Heart left ventricle (tissue), 16 donors: ENCODE results near the gene ADCY10. TPM values are rescaled to one million over a fixed set of nuclear protein-coding genes. Genes with fewer than 3 reads are reported as not detected.

ENCODE experiments used
- ATAC-seq, 4 donors: fragments of 200-7000 bp; cut with Tn5 transposase; one replicate each; pipeline ENCODE4 v1.9.1; 2020 to 2022; ENCODE audit warnings: moderate library complexity in 4 of 4, mild to moderate bottlenecking in 3 of 4, moderate number of reproducible peaks in 1 of 4
- DNase-seq, 5 donors: peaks; one replicate each; pipeline ENCODE4 v3.0.0-alpha.2; 2020
- H3K27ac ChIP-seq, 12 donors: fragments of 200-600 bp; sonication (generic) in 4 of 12; one replicate each; pipeline versions ENCODE4 v1.5.0 to v1.8.0; 2016 to 2022; ENCODE audit warnings: mild to moderate bottlenecking in 2 of 12
- H3K27me3 ChIP-seq, 9 donors: fragments of 200-600 bp; sonication (generic) in 2 of 9; one replicate each; pipeline versions ENCODE4 v1.5.1 to v1.8.0; 2016 to 2022; ENCODE audit warnings: mild to moderate bottlenecking in 3 of 9
- H3K36me3 ChIP-seq, 9 donors: fragments of 200-600 bp; sonication (generic) in 2 of 9; one replicate each; pipeline versions ENCODE4 v1.5.0 to v1.8.0; 2018 to 2022; ENCODE audit warnings: mild to moderate bottlenecking in 2 of 9
- H3K4me1 ChIP-seq, 12 donors: fragments of 200-600 bp; sonication (generic) in 4 of 12; one replicate each; pipeline versions ENCODE4 v1.5.0 to v1.8.0; 2016 to 2022; ENCODE audit warnings: mild to moderate bottlenecking in 3 of 12
- H3K4me3 ChIP-seq, 12 donors: fragments of 200-600 bp; sonication (generic) in 4 of 12; one replicate each; pipeline versions ENCODE4 v1.5.0 to v1.8.0; 2017 to 2022; ENCODE audit warnings: mild to moderate bottlenecking in 9 of 12, moderate library complexity in 4 of 12
- H3K9me3 ChIP-seq, 12 donors: fragments of 200-600 bp; sonication (generic) in 4 of 12; one replicate each; pipeline versions ENCODE4 v1.5.0 to v1.8.0; 2016 to 2022; ENCODE audit warnings: mild to moderate bottlenecking in 1 of 12
- CTCF ChIP-seq, 12 donors: fragments of 200-600 bp; sonication (generic) in 4 of 12; IDR thresholded peaks; one replicate each; pipeline versions ENCODE4 v1.5.0 to v1.8.0; 2018 to 2022; ENCODE audit warnings: antibody characterized with exemption in 12 of 12, mild to moderate bottlenecking in 5 of 12
- POLR2A ChIP-seq, 2 donors: fragments of 450-650 bp; IDR thresholded peaks; one replicate each; pipeline ENCODE4 v1.6.1; 2017; ENCODE audit warnings: antibody characterized with exemption in 2 of 2, mild to moderate bottlenecking in 2 of 2, moderate library complexity in 2 of 2
- WGBS, 4 donors: extraction: QIAGEN DNeasy Blood & Tissue Kit in 2 of 4; methylation state at CpG; one replicate each; pipeline versions ENCODE4 v1.1.5 to v1.1.7; 2013 to 2018; 5-methylcytosine and 5-hydroxymethylcytosine counted together
- intact Hi-C, 10 donors: fragments of 100-400 bp; cut with DNase I; formaldehyde crosslinking; loops; one replicate each; pipeline versions ENCODE4 v1.11.1 to v1.14.2; 2022
- polyA plus RNA-seq, 2 donors: library from polyadenylated mRNA; stranded (reverse); fragments of 200-250 nt; gene quantifications; one replicate each; pipeline ENCODE4 v1.2.3, GENCODE V29; 2013
- total RNA-seq, 9 donors: library from RNA; depleted of rRNA in 2 of 9; stranded (reverse); fragments of >200 nt in 2 of 9; fragmentation: NEBNext Ultra II Directional in 3 of 9; extraction: Animal tissue kit (Norgen Biotek cat#: 25700) in 3 of 9; gene quantifications; one replicate each; pipeline versions ENCODE4 v1.1.0 to v1.2.4, GENCODE V29; 2016 to 2023
- donor health status: ischemic (EF 13 %, LVEDD 7.1; RV severe dilation, severe dysfunction).
- donor health status: healthy with polysubstance abuse.
- donor health status: DM: no; HTN: yes; CAD: no.
- donor health status: DM: no; HTN: no; CAD: no.
- donor health status: ischemic (EF 25% LVEDD 6.9; RV normal size, moderate dysfunction).
- donor health status: ischemic (EF 25% LVEDD 5.7; RV mildly dilated, moderate dysfunction).
- donor health status: healthy.
- donor health status: DM: yes; HTN: yes; CAD: no.
- donor health status: ischemic (EF 35%, LVEDD 5.7; RV mildly dilated, moderate dysfunction).
- donor health status: nonischemic (EF 11% LVEDD 7.7; RV severe dilation, severe dysfunction).
- donor health status: DM: yes; HTN: yes; CAD: no.
- donor health status: PGD.
- donor health status: ischemic (EF 29% LVEDD 5.4; RV normal size, mild dysfunction).
- donor health status: nonischemic (EF 23%, LVEDD 6.1; RV moderate dilation, normal function).

Gene ADCY10
- total and polyA plus RNA-seq, 11 donors, result 0.07 to 0.83 (median 0.32) TPM; not detected in 1

GRCh38 chr1:167761400-167761799 is 152.5 kb downstream of the ADCY10 start:
- 44 to 54% (median 46%) methylated on average over 2 of the region's 2 CpGs for WGBS, 4 donors
- peaks cover 4 to 59% (median 25%) of the 10 kb centered on the region in 12 donors for H3K4me1 ChIP-seq
- TF ChIP-seq POLR2A (IDR thresholded peaks at IDR 0.05) (no peak), CTCF (IDR thresholded peaks at IDR 0.05) (no peak)

More at GRCh38 chr1:167761400-167761799, 152.5 kb downstream of the ADCY10 start:
- Histone ChIP-seq H3K36me3 (peaks cover 0 to 11% (median 8%) of the 10 kb centered on the region in 9 donors), H3K27ac (no peak overlapping the region), H3K27me3 (no peaks in the 10 kb centered on the region), H3K4me3 (no peak overlapping the region), H3K9me3 (no peaks in the 10 kb centered on the region)
- DNase-seq, result no peak
- intact Hi-C loops, result loop anchor here in 1 of 10 donors (5.0 kb wide), 1 partner anchor 36 kb away; no protein-coding TSS in a partner anchor
- no peak for ATAC-seq

Other genes with a start within 250 kb of the ADCY10 start
- 10 to 100 TPM; 21.2 to 56.3 (median 29.7) TPM for gene MPZL1, start 192.2 kb downstream of the ADCY10 start, total RNA-seq
- gene MPZL1, start 192.2 kb downstream of the ADCY10 start, polyA plus RNA-seq, result 10 to 100 TPM in 1 of 2 donors, 1 to 10 TPM in 1; 7.0 to 29.4 TPM
- gene DCAF6, start 22.5 kb upstream of the ADCY10 start, total RNA-seq, result 100 to 1,000 TPM; 145 to 245 (median 180) TPM
- gene DCAF6, start 22.5 kb upstream of the ADCY10 start, polyA plus RNA-seq, result 100 to 1,000 TPM in 1 of 2 donors, 10 to 100 TPM in 1; 66.9 to 109 TPM
- gene MPC2, start 22.9 kb upstream of the ADCY10 start, total RNA-seq, result 100 to 1,000 TPM in 8 of 9 donors, 10 to 100 TPM in 1; 69.5 to 260 (median 214) TPM
- gene MPC2, start 22.9 kb upstream of the ADCY10 start, polyA plus RNA-seq, result 100 to 1,000 TPM; 163 to 206 TPM
- 1 to 10 TPM; 1.4 to 4.8 (median 2.4) TPM for gene GPR161, start 222.8 kb upstream of the ADCY10 start, total RNA-seq
- gene GPR161, start 222.8 kb upstream of the ADCY10 start, polyA plus RNA-seq, result 1 to 10 TPM in 1 of 2 donors, under 1 TPM in 1; 0.95 to 2.8 TPM